Ishikawa (cell line): ENCODE data around the gene CFAP68.

Source experiments
- EP300 ChIP-seq: IDR thresholded peaks from 2 replicates; pipeline ENCODE4 v1.6.1; 2012; ENCODE audit warnings: borderline replicate concordance
- NFIC ChIP-seq: IDR thresholded peaks from 2 replicates; pipeline ENCODE4 v1.6.1; 2012
- RAD21 ChIP-seq: IDR thresholded peaks from 2 replicates; pipeline ENCODE4 v1.6.1; 2012; ENCODE audit warnings: low read depth
- YY1 ChIP-seq: IDR thresholded peaks from 2 replicates; pipeline ENCODE4 v1.6.1; 2012; ENCODE audit warnings: low read depth
- TF ChIP-seq, protein P1 (sequence below): IDR thresholded peaks from 2 replicates; pipeline ENCODE4 v1.6.1; 2012
- TF ChIP-seq, protein P2 (sequence below): IDR thresholded peaks from 2 replicates; pipeline ENCODE4 v1.6.1; 2012; ENCODE audit warnings: low read depth, mild to moderate bottlenecking

DNA sequence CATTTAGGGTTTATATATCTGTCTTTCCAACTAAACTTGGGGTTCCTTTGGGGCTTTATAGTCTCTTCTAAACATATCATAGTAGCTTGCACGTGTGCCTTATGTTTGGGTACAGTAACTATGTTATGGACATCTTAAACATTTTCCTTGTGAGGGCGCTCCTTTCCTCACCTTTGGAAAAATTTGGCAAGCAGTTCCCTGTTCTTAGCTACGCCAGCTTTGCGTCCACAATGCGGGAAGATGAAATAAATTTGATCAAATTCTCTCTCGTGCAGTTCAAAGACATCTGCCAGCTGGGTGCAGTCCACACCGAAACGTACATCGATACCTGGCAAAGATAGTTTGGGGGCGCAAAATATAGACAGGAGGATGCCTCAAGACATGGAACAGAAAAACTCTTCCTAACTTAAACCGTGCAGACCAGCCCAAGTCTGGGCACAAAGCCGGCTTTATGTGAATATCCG, 924 bp upstream of the CFAP68 start:
- TF ChIP-seq EP300 (no peak; the same call in 1 of the 2 replicates), YY1 (no peak), RAD21 (peak; percentile 40), NFIC (no peak)
- TF ChIP-seq, protein P1, sequence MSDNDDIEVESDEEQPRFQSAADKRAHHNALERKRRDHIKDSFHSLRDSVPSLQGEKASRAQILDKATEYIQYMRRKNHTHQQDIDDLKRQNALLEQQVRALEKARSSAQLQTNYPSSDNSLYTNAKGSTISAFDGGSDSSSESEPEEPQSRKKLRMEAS = no peak
- TF ChIP-seq, protein P2, sequence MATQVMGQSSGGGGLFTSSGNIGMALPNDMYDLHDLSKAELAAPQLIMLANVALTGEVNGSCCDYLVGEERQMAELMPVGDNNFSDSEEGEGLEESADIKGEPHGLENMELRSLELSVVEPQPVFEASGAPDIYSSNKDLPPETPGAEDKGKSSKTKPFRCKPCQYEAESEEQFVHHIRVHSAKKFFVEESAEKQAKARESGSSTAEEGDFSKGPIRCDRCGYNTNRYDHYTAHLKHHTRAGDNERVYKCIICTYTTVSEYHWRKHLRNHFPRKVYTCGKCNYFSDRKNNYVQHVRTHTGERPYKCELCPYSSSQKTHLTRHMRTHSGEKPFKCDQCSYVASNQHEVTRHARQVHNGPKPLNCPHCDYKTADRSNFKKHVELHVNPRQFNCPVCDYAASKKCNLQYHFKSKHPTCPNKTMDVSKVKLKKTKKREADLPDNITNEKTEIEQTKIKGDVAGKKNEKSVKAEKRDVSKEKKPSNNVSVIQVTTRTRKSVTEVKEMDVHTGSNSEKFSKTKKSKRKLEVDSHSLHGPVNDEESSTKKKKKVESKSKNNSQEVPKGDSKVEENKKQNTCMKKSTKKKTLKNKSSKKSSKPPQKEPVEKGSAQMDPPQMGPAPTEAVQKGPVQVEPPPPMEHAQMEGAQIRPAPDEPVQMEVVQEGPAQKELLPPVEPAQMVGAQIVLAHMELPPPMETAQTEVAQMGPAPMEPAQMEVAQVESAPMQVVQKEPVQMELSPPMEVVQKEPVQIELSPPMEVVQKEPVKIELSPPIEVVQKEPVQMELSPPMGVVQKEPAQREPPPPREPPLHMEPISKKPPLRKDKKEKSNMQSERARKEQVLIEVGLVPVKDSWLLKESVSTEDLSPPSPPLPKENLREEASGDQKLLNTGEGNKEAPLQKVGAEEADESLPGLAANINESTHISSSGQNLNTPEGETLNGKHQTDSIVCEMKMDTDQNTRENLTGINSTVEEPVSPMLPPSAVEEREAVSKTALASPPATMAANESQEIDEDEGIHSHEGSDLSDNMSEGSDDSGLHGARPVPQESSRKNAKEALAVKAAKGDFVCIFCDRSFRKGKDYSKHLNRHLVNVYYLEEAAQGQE = no peak
